ENCODE results near the gene SIK1.
"Not testable (repeated sequence)": the region's sequence is repeated elsewhere in the genome, so short reads cannot be mapped to it uniquely, and the experiment has no call there.

GRCh38 chr21:43398533-43398932 is 28.4 kb downstream of the SIK1 start:
- TF ChIP-seq STAT6 (CRISPR knock-in tag; conservative IDR thresholded peaks at IDR 0.05; ENCODE audit: low read depth); CTCF (IDR thresholded peaks at IDR 0.05); JUN (CRISPR knock-in tag; IDR thresholded peaks at IDR 0.05); NR1H2 (CRISPR knock-in tag; IDR thresholded peaks at IDR 0.05); ZBTB43 (CRISPR knock-in tag; IDR thresholded peaks at IDR 0.05); USF1 (CRISPR knock-in tag; IDR thresholded peaks at IDR 0.05); FOXK1 (CRISPR knock-in tag; IDR thresholded peaks at IDR 0.05): not testable (repeated sequence)
- TF ChIP-seq, protein P1, sequence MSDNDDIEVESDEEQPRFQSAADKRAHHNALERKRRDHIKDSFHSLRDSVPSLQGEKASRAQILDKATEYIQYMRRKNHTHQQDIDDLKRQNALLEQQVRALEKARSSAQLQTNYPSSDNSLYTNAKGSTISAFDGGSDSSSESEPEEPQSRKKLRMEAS (CRISPR knock-in tag; IDR thresholded peaks at IDR 0.05): not testable (repeated sequence)

Data from WTC11 (cell line).